SK-N-SH (cell line): ENCODE results near the gene LCE3A. TPM values are rescaled to one million over a fixed set of nuclear protein-coding genes. Genes with fewer than 3 reads are reported as not detected.

Experiments used
- CTCF ChIA-PET: fragments of 300-600, 350-600 bp; formaldehyde crosslinking; extraction: SDS; loops from one replicate; lab custom pipeline; 2021; lab: Yijun Ruan, JAX
- POLR2A ChIA-PET: fragments of 350-600 bp; sonication (Branson Sonifier 250); formaldehyde crosslinking; extraction: SDS; loops from one replicate; lab custom pipeline; 2020; ENCODE audit warnings: antibody characterized with exemption, inconsistent platforms; lab: Yijun Ruan, JAX
- DNase-seq: peaks from one replicate; pipeline ENCODE4 v3.0.0; 2012
- H2AFZ ChIP-seq: fragments of 200-600 bp; sonication (generic); 2 replicates; pipeline ENCODE4 v1.8.1; 2016; ENCODE audit warnings: antibody characterized with exemption, mild to moderate bottlenecking, low read depth
- H3F3A ChIP-seq: fragments of 200-600 bp; sonication (generic); replicated peaks from 2 replicates; pipeline ENCODE3; 2016; ENCODE audit warnings: antibody characterized with exemption, mild to moderate bottlenecking; ENCODE audit not compliant: insufficient read depth
- H3K27ac ChIP-seq, 2 experiments: fragments of 200-500 bp in 1 of 2; fragments of 200-600 bp in 1 of 2; sonication (Bioruptor generic) in 1 of 2; sonication (generic), shearing (Covaris generic) in 1 of 2; 2 replicates each; pipeline versions ENCODE4 v1.5.1 to v1.6.1; 2014 to 2016; ENCODE audit warnings: low read depth in 2 of 2, inconsistent platforms in 1 of 2, low read length in 1 of 2, mild to moderate bottlenecking in 1 of 2, mixed read lengths in 1 of 2
- H3K27me3 ChIP-seq: fragments of 200-600 bp; sonication (generic), shearing (Covaris generic); 2 replicates; pipeline ENCODE4 v1.6.1; 2016; ENCODE audit warnings: mixed run types; ENCODE audit not compliant: insufficient read depth
- H3K36me3 ChIP-seq, 2 experiments: fragments of 200-500 bp in 1 of 2; fragments of 200-600 bp in 1 of 2; sonication (Bioruptor generic) in 1 of 2; sonication (generic) in 1 of 2; replicated peaks in 1 of 2; 2 replicates each; pipeline versions ENCODE3 to v1.5.1; 2014 to 2016; ENCODE audit warnings: low read length in 1 of 2, mild to moderate bottlenecking in 1 of 2; ENCODE audit not compliant: insufficient read depth in 2 of 2, control insufficient read depth in 1 of 2
- H3K4me1 ChIP-seq, 2 experiments: fragments of 200-500 bp in 1 of 2; fragments of 200-600 bp in 1 of 2; sonication (Bioruptor generic) in 1 of 2; sonication (generic), shearing (Covaris generic) in 1 of 2; 2 replicates each; pipeline versions ENCODE4 v1.5.1 to v1.6.1; 2014 to 2016; ENCODE audit warnings: low read depth in 1 of 2, low read length in 1 of 2, mixed run types in 1 of 2; ENCODE audit not compliant: insufficient read depth in 2 of 2, control insufficient read depth in 1 of 2
- H3K4me2 ChIP-seq: fragments of 200-600 bp; sonication (generic), shearing (Covaris generic); 2 replicates; pipeline ENCODE4 v1.6.1; 2017; ENCODE audit warnings: mixed run types
- H3K4me3 ChIP-seq, 2 experiments: fragments of 200-500 bp in 1 of 2; fragments of 200-600 bp in 1 of 2; sonication (Bioruptor generic) in 1 of 2; sonication (generic), shearing (Covaris generic) in 1 of 2; 2 replicates each; pipeline versions ENCODE4 v1.5.1 to v1.8.1; 2014 to 2016; ENCODE audit warnings: low read depth in 2 of 2, inconsistent platforms in 1 of 2, low read length in 1 of 2, mild to moderate bottlenecking in 1 of 2, mixed read lengths in 1 of 2, moderate library complexity in 1 of 2
- H3K79me2 ChIP-seq: fragments of 200-600 bp; sonication (generic); 2 replicates; pipeline ENCODE4 v1.8.1; 2017; ENCODE audit warnings: mild to moderate bottlenecking; ENCODE audit not compliant: insufficient read depth
- H3K9ac ChIP-seq: fragments of 200-600 bp; sonication (generic); 2 replicates; pipeline ENCODE4 v1.6.1; 2017; ENCODE audit warnings: mixed run types
- H3K9me2 ChIP-seq: fragments of 200-600 bp; sonication (generic); 2 replicates; pipeline ENCODE4 v1.6.1; 2017; ENCODE audit warnings: mixed run types
- H3K9me3 ChIP-seq: fragments of 200-600 bp; sonication (generic); 2 replicates; pipeline ENCODE4 v1.6.1; 2017; ENCODE audit warnings: mixed run types, mild to moderate bottlenecking, moderate library complexity
- H4K20me1 ChIP-seq: fragments of 200-600 bp; sonication (generic); 2 replicates; pipeline ENCODE4 v1.6.1; 2017; ENCODE audit warnings: mild to moderate bottlenecking, mixed run types; ENCODE audit not compliant: insufficient read depth
- FOXM1 ChIP-seq: IDR thresholded peaks from 2 replicates; pipeline ENCODE4 v1.4.0; 2012; ENCODE audit warnings: low read depth, mild to moderate bottlenecking
- GABPA ChIP-seq: IDR thresholded peaks from 2 replicates; pipeline ENCODE4 v1.4.0; 2012; ENCODE audit warnings: low read depth, mild to moderate bottlenecking
- IRF3 ChIP-seq: fragments of 150-350 bp; IDR thresholded peaks from 2 replicates; pipeline ENCODE4 v1.6.1; 2016; ENCODE audit warnings: mild to moderate bottlenecking, low read depth, low read length
- MEF2A ChIP-seq: IDR thresholded peaks from 2 replicates; pipeline ENCODE4 v1.4.0; 2012; ENCODE audit warnings: low read depth, borderline replicate concordance
- REST ChIP-seq: IDR thresholded peaks from 2 replicates; pipeline ENCODE4 v1.6.1; 2012; ENCODE audit warnings: mild to moderate bottlenecking, low read depth, low read length, moderate library complexity
- RXRA ChIP-seq: IDR thresholded peaks from 2 replicates; pipeline ENCODE4 v1.4.0; 2012; ENCODE audit warnings: low read depth, mild to moderate bottlenecking, borderline replicate concordance
- SMC3 ChIP-seq: IDR thresholded peaks from 2 replicates; pipeline ENCODE4 v1.6.1; 2012; ENCODE audit warnings: low read depth, low read length, improper control_type of control experiment
- USF1 ChIP-seq: IDR thresholded peaks from 2 replicates; pipeline ENCODE4 v1.4.0; 2012; ENCODE audit warnings: low read depth, borderline replicate concordance
- USF2 ChIP-seq: fragments of 150-350 bp; IDR thresholded peaks from 2 replicates; pipeline ENCODE4 v1.6.1; 2017; ENCODE audit warnings: antibody characterized with exemption, low read length, low read depth, borderline replicate concordance
- ZBTB33 ChIP-seq: IDR thresholded peaks from 2 replicates; pipeline ENCODE4 v1.4.0; 2012; ENCODE audit warnings: low read depth, borderline replicate concordance
- WGBS: methylation state at CpG from one replicate; pipeline ENCODE4 v1.1.6; 2017; ENCODE audit warnings: low lambda C conversion rate; 5-methylcytosine and 5-hydroxymethylcytosine counted together
- polyA plus RNA-seq, 3 experiments: library from polyadenylated mRNA; depleted of rRNA; stranded (reverse); fragments of >200 nt; gene quantifications; 2 replicates each; pipeline ENCODE4 v1.2.3, GENCODE V29; 2012

Gene LCE3A
- polyA plus RNA-seq, 1 of the 3 experiments (the other 2 are of a cell fraction), result not detected

- TF ChIP-seq IRF3 (no peak), FOXM1 (no peak), MEF2A (no peak), USF1 (no peak), ZBTB33 (no peak), GABPA (no peak), SMC3 (no peak)
- TF ChIP-seq, all 33 proteins: peak for 0
These were observed 25.9 kb downstream of the LCE3A start (continued) for GRCh38 chr1:152596986-152597385.

GRCh38 chr1:152585586-152585985 is 37.3 kb downstream of the LCE3A start:
- H3K27me3 ChIP-seq, result no peaks in the 10 kb centered on the region
- POLR2A ChIA-PET, result no interaction called here
- no peak for DNase-seq
- H3K9me2 ChIP-seq, result no peaks in the 10 kb centered on the region
- no peaks in the 10 kb centered on the region for H3K9me3 ChIP-seq
- H2AFZ ChIP-seq, result no peak overlapping the region
- no peaks in the 10 kb centered on the region for H3K79me2 ChIP-seq
- TF ChIP-seq ZBTB33, result no peak
- no peak for TF ChIP-seq GABPA
- no peak for TF ChIP-seq USF1
- CTCF ChIA-PET, result no interaction called here
- H3K4me3 ChIP-seq, result no peak overlapping the region
- H3K4me1 ChIP-seq, result no peaks in the 10 kb centered on the region
- no peaks in the 10 kb centered on the region for H3F3A ChIP-seq
- H3K4me2 ChIP-seq, result no peak overlapping the region
- H3K36me3 ChIP-seq, result no peaks in the 10 kb centered on the region
- H3K9ac ChIP-seq, result no peak overlapping the region
- no peaks in the 10 kb centered on the region for H4K20me1 ChIP-seq
- H3K27ac ChIP-seq, result no peak overlapping the region
- no CpG with 5 or more reads among the region's 1 CpG for WGBS

GRCh38 chr1:152582647-152583046 is 40.3 kb downstream of the LCE3A start:
- WGBS, result 0% methylated on average over 1 of the region's 1 CpG
- H3K9me3 ChIP-seq, result no peaks in the 10 kb centered on the region
- H3K27ac ChIP-seq, result no peak overlapping the region
- H3F3A ChIP-seq, result no peaks in the 10 kb centered on the region
- no peak for DNase-seq
- H2AFZ ChIP-seq, result no peak overlapping the region
- H3K9ac ChIP-seq, result no peak overlapping the region
- ChIA-PET CTCF (no interaction called here), POLR2A (no interaction called here)
- H3K36me3 ChIP-seq, result no peaks in the 10 kb centered on the region
- no peaks in the 10 kb centered on the region for H3K4me1 ChIP-seq
- H3K4me3 ChIP-seq, result no peak overlapping the region
- H3K79me2 ChIP-seq, result no peaks in the 10 kb centered on the region
- H3K27me3 ChIP-seq, result no peaks in the 10 kb centered on the region
- H4K20me1 ChIP-seq, result no peaks in the 10 kb centered on the region
- H3K4me2 ChIP-seq, result no peak overlapping the region
- no peaks in the 10 kb centered on the region for H3K9me2 ChIP-seq
- TF ChIP-seq IRF3 (no peak), SMC3 (no peak), RXRA (no peak), USF2 (no peak), REST (no peak)
